Right ventricle myocardium inferior (tissue), 1 donor: Measurements from ENCODE around the gene CCDC102A. TPM values are rescaled to one million over a fixed set of nuclear protein-coding genes. Genes with fewer than 3 reads are reported as not detected.
"Not testable (repeated sequence)": the region's sequence is repeated elsewhere in the genome, so short reads cannot be mapped to it uniquely, and the experiment has no call there.

Experiments used
- ATAC-seq: fragments of 200-7000 bp; cut with Tn5 transposase; one replicate; pipeline ENCODE4 v1.9.1; 2020; ENCODE audit warnings: mild to moderate bottlenecking, moderate library complexity
- DNase-seq: peaks from one replicate; pipeline ENCODE4 v3.0.0; 2021; ENCODE audit errors: missing footprints
- intact Hi-C: fragments of 100-400 bp; cut with DNase I; formaldehyde crosslinking; loops from one replicate; pipeline ENCODE4 v1.11.0; 2022
- total RNA-seq: library from RNA; stranded (reverse); fragmentation: NEBNext Ultra II Directional; extraction: Animal tissue kit (Norgen Biotek cat#: 25700); gene quantifications from one replicate; pipeline ENCODE4 v1.2.1, GENCODE V29; 2021
- donor health status: DM: no; HTN: yes; CAD: no; lungs with severe emphysema.

Gene CCDC102A
- total RNA-seq, 1 donor from 2014 or later, result 10.9 TPM

DNA sequence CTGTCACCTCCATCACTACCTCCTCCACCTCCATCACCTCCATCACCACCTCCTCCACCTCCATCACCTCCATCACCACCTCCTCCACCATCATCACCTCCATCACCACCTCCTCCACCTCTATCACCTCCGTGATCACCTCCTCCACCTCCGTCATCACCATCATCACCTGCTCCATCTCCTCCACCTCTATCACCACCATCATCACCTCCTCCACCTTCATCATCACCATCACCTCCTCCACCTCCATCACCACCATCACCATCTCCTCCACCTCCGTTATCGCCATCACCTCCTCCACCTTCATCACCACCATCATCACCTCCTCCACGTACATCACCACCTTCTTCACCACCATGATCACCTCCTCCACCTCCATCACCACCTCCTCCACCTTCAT is 32.4 kb upstream of the CCDC102A start:
- intact Hi-C loops, DNase-seq, ATAC-seq: not testable (repeated sequence)

DNA sequence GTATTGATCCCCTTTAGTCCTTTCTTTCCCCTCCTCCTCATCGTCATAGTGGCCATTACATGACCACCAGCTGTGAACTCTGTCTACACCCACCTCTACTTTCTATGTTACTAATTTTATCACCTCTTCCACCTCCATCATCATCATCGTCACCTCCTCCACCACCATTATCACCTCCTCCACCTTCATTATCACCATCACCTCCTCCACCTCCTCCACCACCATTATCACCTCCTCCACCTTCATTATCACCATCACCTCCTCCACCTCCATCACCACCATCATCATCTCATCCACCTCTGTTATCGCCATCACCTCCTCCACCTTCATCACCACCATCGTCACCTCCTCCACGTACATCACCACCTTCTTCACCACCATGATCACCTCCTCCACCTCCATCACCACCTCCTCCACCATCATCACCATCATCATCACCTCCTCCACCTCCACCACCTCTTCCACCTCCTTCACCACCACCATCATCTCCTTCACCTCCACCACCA is 31.9 kb upstream of the CCDC102A start:
- ATAC-seq (no peak), DNase-seq (no peak)
- intact Hi-C loops, result no loop called here

GRCh38 chr16:57567691-57568090 is 31.3 kb upstream of the CCDC102A start:
- ATAC-seq, result no peak
- no peak for DNase-seq
- intact Hi-C loops, result no loop called here

DNA sequence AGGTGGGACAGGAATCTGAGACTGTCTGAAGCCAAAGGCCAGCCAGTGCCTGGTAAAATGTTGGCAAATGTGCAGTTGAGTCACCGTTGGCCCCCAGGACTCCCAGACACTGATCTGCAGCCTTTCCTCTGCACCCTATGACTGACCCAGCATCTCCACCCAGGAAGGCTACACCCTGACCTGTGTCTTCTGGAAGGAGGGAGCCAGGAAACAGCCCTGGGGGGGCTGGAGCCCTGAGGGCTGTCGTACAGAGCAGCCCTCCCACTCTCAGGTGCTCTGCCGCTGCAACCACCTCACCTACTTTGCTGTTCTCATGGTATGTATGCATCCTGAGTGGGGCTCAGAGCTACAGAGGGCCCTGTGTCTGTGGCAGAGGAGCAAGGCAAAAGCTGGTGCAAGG is 30.1 kb upstream of the CCDC102A start:
- intact Hi-C loops, result no loop called here
- DNase-seq, result no peak
- ATAC-seq, result no peak

DNA sequence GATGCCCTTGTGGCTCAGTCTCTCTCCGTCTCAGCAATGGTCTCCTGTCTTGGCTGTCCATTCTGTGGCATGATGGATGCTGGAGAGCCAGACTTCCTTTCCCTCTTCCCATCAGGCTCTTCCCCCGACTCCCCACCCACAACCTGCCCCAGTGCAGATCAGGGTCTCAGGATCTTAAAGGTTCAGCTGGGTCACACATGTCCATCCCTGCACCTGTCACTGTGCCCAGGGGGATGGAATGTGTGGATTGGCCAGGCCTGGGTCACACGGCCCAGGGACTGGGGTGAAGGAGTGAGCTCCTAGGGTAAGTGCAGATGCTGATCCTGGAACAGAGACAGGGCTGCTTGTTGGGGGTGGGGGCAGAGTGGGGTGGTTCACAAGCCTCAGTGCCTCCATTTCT is 29.1 kb upstream of the CCDC102A start:
- DNase-seq, result no peak
- intact Hi-C loops, result no loop called here
- no peak for ATAC-seq

DNA sequence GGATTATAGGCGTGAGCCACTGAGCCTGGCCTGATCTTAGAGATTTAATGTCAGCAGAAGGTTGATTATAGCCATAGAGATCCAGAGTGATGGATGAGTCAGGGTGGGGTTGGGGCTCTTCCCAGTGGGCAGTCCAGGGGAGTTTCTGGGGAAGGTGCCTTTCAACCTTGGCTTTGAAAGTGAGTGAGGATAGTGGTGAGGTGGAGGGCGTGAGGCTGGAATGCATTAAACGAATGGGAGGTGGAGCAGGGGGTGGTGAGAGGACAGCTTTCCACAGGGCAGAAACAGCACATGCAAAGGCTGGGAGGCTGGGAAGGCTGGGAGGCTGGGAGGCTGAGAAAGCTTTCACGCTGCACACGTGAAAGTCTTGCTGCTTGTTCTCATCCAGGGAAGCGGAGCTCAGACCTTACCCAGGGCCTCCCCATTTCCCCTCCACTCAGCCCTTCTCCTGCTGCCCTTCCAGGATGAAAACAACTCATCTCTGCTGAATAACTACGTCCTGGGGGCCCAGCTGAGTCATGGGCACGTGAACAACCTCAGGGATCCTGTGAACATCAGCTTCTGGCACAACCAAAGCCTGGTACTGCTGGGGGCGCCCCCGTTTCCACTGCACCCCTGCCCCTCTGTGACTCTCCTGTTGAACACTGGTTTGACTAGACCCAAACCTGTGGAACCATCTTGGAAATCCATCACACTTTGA is 28.4 kb upstream of the CCDC102A start:
- ATAC-seq, result no peak
- no peak for DNase-seq
- intact Hi-C loops, result no loop called here

DNA sequence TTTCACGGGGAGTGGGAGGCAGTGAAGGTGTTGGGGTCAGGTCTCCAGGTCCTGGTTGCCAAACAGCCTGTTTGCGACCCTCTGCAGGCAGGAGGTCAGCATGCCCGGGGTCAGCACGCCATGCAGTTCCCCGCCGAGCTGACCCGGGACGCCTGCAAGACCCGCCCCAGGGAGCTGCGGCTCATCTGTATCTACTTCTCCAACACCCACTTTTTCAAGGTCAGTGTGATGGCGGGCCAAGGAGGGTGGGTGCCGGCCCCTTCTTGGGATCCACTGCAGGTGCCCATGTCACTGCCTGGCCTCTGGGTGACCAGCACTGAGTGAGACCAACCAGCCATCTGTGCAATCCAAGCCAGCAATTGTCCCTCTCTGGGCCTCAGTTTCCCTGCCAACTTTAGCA is 27.4 kb upstream of the CCDC102A start:
- intact Hi-C loops, result no loop called here
- no peak for DNase-seq
- no peak for ATAC-seq

DNA sequence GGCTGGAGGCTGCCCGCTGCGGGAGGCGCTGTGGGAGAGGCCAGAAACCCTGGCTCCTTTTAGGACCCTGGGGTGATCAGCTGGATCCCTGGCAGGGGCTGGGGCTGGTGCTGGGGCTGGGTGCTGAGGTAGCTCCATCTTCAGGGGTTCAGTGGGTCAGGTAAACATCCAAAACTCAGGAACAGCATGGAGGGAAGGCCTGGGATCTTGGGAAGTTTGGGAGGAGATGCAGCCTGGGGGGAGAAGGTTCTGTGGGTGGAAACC is 27.0 kb upstream of the CCDC102A start:
- intact Hi-C loops, result no loop called here
- DNase-seq, result no peak

GRCh38 chr16:57562669-57563486 is 26.5 kb upstream of the CCDC102A start:
- intact Hi-C loops, result no loop called here
- no peak for DNase-seq
- ATAC-seq, result no peak

More for the DNA sequence above, 27.0 kb upstream of the CCDC102A start:
- no peak for ATAC-seq

DNA sequence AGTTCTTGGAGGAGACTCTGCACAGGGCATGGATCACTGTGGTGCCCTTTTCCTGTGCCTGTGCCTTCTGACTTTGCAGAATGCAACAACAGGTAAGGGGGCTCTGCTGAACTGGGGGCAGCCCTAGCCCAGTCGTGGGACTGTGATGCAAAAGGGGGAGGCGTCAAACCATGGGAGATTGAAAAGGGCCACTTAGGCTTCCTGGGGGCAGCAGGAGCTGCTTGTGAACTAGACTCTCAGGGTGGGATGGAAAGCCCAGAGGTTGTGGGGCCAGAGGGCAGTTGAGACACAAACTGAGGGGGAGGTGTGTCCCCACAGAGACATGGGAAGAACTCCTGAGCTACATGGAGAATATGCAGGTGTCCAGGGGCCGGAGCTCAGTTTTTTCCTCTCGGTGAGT is 25.7 kb upstream of the CCDC102A start:
- DNase-seq, result no peak
- intact Hi-C loops, result no loop called here
- ATAC-seq, result no peak

DNA sequence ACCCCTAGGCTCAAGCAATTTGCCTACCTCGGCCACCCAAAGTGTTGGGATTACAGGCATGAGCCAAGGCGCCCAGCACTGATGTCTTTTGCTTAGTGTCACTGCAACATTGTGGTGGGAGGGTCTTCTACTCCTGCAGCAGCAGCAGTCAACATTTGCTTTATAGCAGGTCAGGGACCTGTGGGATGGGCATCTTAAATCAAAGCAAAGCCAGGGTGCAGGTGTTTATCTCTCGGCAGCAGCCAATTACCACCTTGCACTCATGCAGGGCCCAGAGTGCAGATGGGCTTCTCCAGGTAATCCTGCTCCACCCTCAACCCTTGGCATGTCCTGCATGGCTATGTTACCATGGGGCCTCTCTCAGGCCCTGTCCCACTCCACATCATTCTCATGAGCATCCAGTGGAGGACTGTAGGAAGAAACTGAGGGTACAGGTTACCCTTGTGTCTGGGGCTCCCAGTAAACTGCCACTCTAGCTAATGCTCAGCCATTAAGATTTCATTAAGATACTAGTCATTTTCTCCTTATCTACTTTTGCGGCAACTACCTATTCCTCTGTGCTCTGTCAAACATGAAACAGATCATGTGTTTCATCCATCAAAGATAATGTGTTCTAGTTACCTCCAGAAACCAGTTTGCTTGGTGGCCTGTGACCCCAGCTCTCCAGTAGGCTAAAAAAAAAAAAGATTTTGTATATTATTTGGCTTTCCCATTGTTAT is 22.9 kb upstream of the CCDC102A start:
- no peak for ATAC-seq
- DNase-seq, result no peak

GRCh38 chr16:57556941-57557541 is 20.7 kb upstream of the CCDC102A start:
- ATAC-seq, result no peak
- intact Hi-C loops, result no loop called here
- no peak for DNase-seq

More for the DNA sequence above, 22.9 kb upstream of the CCDC102A start:
- intact Hi-C loops, result no loop called here

- intact Hi-C loops, result no loop called here
- DNase-seq, result no peak
- no peak for ATAC-seq
Observed at GRCh38 chr16:57555831-57556230, 19.5 kb upstream of the CCDC102A start.

- ATAC-seq (no peak), DNase-seq (no peak)
- intact Hi-C loops, result no loop called here
Observed at GRCh38 chr16:57551057-57551456, 14.7 kb upstream of the CCDC102A start.

DNA sequence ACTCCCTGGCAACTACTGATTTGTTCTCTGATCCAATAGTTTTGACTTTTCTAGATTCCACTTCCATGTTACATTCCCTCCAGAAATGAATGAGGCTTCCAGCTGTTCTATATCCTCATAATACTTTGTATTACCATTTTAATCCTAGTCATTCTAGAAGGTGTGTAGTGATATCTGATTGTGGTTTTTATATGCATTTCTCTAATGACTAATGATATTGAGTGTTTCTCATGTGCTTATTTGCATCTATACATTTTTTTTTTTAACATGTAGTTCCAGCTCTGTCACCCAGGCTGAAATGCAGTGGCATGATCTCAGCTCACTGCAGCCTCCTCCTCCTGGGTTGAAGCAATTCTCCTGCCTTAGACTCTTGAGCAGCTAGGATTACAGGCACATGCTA is 13.4 kb upstream of the CCDC102A start:
- intact Hi-C loops, result no loop called here
- DNase-seq (no peak), ATAC-seq (no peak)

- intact Hi-C loops, result no loop called here
- no peak for ATAC-seq
- no peak for DNase-seq
Observed at GRCh38 chr16:57548408-57548807, 12.0 kb upstream of the CCDC102A start.

- DNase-seq, intact Hi-C loops, ATAC-seq: not testable (repeated sequence)
Observed at GRCh38 chr16:57547524-57547923, 11.2 kb upstream of the CCDC102A start.

GRCh38 chr16:57544124-57544653 is 7.8 kb upstream of the CCDC102A start:
- ATAC-seq, result peak; percentile 49
- no peak for DNase-seq
- intact Hi-C loops, result no loop called here

DNA sequence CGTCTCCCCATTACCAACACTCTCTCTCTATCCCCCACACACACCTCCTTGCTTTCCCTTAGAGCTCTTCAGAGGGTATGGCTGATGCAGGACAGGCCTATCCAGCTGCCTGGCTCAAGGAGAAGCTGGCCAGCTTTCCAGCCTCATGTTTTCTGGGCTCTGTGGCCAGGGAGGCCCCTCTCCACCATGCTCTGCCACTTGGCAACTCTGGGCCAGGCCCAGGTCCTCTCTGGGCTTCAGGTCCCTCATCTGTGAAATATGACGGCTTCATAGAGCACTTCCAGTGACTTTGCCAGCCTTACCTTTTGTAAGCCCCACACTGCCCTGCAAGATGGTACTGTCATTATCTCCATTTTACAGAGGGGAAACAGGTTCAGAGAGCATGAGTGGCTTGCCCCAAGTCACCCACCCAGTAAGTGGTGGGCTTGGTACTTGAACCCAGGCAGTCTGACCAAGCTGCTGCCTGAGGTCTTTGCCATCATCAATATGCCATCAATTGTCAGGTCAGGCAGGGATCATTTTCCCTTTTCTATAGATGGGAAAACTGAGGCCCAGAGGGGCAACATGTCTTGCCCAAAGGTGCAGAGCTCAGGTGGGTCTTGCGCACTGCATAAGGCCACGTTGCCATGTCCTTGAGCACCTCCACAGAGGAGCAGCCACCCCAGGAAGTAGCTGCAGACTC is 5.5 kb upstream of the CCDC102A start:
- DNase-seq (no peak), ATAC-seq (no peak)
- intact Hi-C loops, result no loop called here
